HepG2 (cell line): ENCODE data around the gene SMIM29. TPM values are rescaled to one million over a fixed set of nuclear protein-coding genes. Genes with fewer than 3 reads are reported as not detected.

ENCODE experiments used
- CAMTA2 ChIP-seq: sonication (generic); formaldehyde crosslinking; IDR thresholded peaks from 2 replicates; pipeline ENCODE4 v1.4.0; 2020; ENCODE audit warnings: mild to moderate bottlenecking, missing genetic modification reagents, borderline replicate concordance
- CBFB ChIP-seq: sonication (generic); formaldehyde crosslinking; IDR thresholded peaks from 2 replicates; pipeline ENCODE4 v1.4.0; 2020; ENCODE audit warnings: missing genetic modification reagents
- CC2D1A ChIP-seq: sonication (generic); formaldehyde crosslinking; IDR thresholded peaks from 2 replicates; pipeline ENCODE4 v1.8.1; 2023; ENCODE audit warnings: mild to moderate bottlenecking, missing genetic modification reagents
- FOSL1 ChIP-seq: sonication (generic); formaldehyde crosslinking; IDR thresholded peaks from 2 replicates; pipeline ENCODE4 v1.9.0; 2021; ENCODE audit warnings: missing genetic modification reagents, borderline replicate concordance
- GMEB2 ChIP-seq: IDR thresholded peaks from 2 replicates; pipeline ENCODE4 v1.6.1; 2016; ENCODE audit warnings: missing biosample characterization, missing genetic modification reagents, low read depth
- GTF3A ChIP-seq: sonication (generic); formaldehyde crosslinking; conservative IDR thresholded peaks from 2 replicates; pipeline ENCODE4 v1.4.0; 2020; ENCODE audit warnings: mild to moderate bottlenecking, missing genetic modification reagents
- HOXD1 ChIP-seq: sonication (generic); formaldehyde crosslinking; IDR thresholded peaks from 2 replicates; pipeline ENCODE4 v1.5.0; 2020; ENCODE audit warnings: missing genetic modification reagents
- KAT2B ChIP-seq: fragments of 150-350 bp; IDR thresholded peaks from 2 replicates; pipeline ENCODE4 v1.6.1; 2014; ENCODE audit warnings: low read depth, low read length, borderline replicate concordance
- KDM4B ChIP-seq: sonication (generic); formaldehyde crosslinking; IDR thresholded peaks from 2 replicates; pipeline ENCODE4 v1.4.0; 2020; ENCODE audit warnings: missing genetic modification reagents
- MTA3 ChIP-seq: sonication (generic); formaldehyde crosslinking; IDR thresholded peaks from 2 replicates; pipeline ENCODE4 v1.4.0; 2020; ENCODE audit warnings: missing genetic modification reagents
- NBN ChIP-seq: fragments of 450-650 bp; conservative IDR thresholded peaks from 2 replicates; pipeline ENCODE4 v1.6.1; 2017
- NR1H2 ChIP-seq: sonication (generic); formaldehyde crosslinking; IDR thresholded peaks from 2 replicates; pipeline ENCODE4 v1.8.1; 2022; ENCODE audit warnings: low read depth, missing genetic modification reagents, borderline replicate concordance
- POLR2A ChIP-seq, 2 experiments: IDR thresholded peaks; 2 replicates each; pipeline ENCODE4 v1.6.1; 2011; ENCODE audit warnings: low read depth in 2 of 2, low read length in 2 of 2, mild to moderate bottlenecking in 1 of 2, moderate library complexity in 1 of 2; ENCODE audit not compliant: insufficient read depth in 1 of 2
- RNF2 ChIP-seq: fragments of 450-650 bp; conservative IDR thresholded peaks from 2 replicates; pipeline ENCODE4 v1.6.1; 2016; ENCODE audit warnings: low read depth
- ZBED4 ChIP-seq: sonication (generic); formaldehyde crosslinking; IDR thresholded peaks from 2 replicates; pipeline ENCODE4 v1.4.0; 2020; ENCODE audit warnings: missing genetic modification reagents, borderline replicate concordance
- ZBTB42 ChIP-seq: sonication (generic); formaldehyde crosslinking; IDR thresholded peaks from 2 replicates; pipeline ENCODE4 v1.5.0; 2020; ENCODE audit warnings: mild to moderate bottlenecking, missing genetic modification reagents
- ZNF230 ChIP-seq: sonication (generic); formaldehyde crosslinking; IDR thresholded peaks from 2 replicates; pipeline ENCODE4 v1.4.0; 2020; ENCODE audit warnings: mild to moderate bottlenecking, missing genetic modification reagents
- ZNF234 ChIP-seq: sonication (generic); formaldehyde crosslinking; conservative IDR thresholded peaks from 2 replicates; pipeline ENCODE4 v1.5.1; 2020; ENCODE audit warnings: mild to moderate bottlenecking, missing genetic modification reagents
- ZNF263 ChIP-seq: sonication (generic); formaldehyde crosslinking; IDR thresholded peaks from 2 replicates; pipeline ENCODE4 v1.4.0; 2020; ENCODE audit warnings: missing genetic modification reagents
- ZNF264 ChIP-seq: sonication (generic); formaldehyde crosslinking; IDR thresholded peaks from 2 replicates; pipeline ENCODE4 v1.4.0; 2020; ENCODE audit warnings: missing genetic modification reagents
- ZNF430 ChIP-seq: sonication (generic); formaldehyde crosslinking; IDR thresholded peaks from 2 replicates; pipeline ENCODE4 v1.9.0; 2021; ENCODE audit warnings: mild to moderate bottlenecking, missing genetic modification reagents
- ZNF558 ChIP-seq: sonication (generic); formaldehyde crosslinking; IDR thresholded peaks from 2 replicates; pipeline ENCODE4 v1.9.0; 2022; ENCODE audit warnings: mild to moderate bottlenecking, missing genetic modification reagents, borderline replicate concordance
- ZNF839 ChIP-seq: sonication (generic); formaldehyde crosslinking; IDR thresholded peaks from 2 replicates; pipeline ENCODE4 v1.4.0; 2020; ENCODE audit warnings: missing genetic modification reagents, mild to moderate bottlenecking, borderline replicate concordance
- polyA plus RNA-seq, 8 experiments: library from polyadenylated mRNA; depleted of rRNA in 3 of 8; stranded (reverse) in 7 of 8; unstranded in 1 of 8; fragments of >200 nt; fragmentation: Illumina TruSeq in 4 of 8; extraction: Trizol in 4 of 8; gene quantifications; 2 replicates each; pipeline versions ENCODE4 v1.2.1 to v1.2.3, GENCODE V29; 2011 to 2016; ENCODE audit warnings: low read depth in 4 of 8, missing spikeins in 1 of 8, mixed read lengths in 1 of 8; ENCODE audit not compliant: insufficient read depth in 1 of 8
- total RNA-seq, 5 experiments: library from RNA; depleted of rRNA; stranded (reverse); fragments of >200 nt; fragmentation: Illumina TruSeq; extraction: Trizol; gene quantifications; 2 replicates each; pipeline ENCODE4 v1.2.3, GENCODE V29; 2016; ENCODE audit warnings: low read depth in 1 of 5
- TF ChIP-seq, protein P1 (sequence below): sonication (generic); formaldehyde crosslinking; IDR thresholded peaks from 2 replicates; pipeline ENCODE4 v1.9.0; 2021; ENCODE audit warnings: missing genetic modification reagents, borderline replicate concordance
- TF ChIP-seq, protein P2 (sequence below): IDR thresholded peaks from 2 replicates; pipeline ENCODE4 v1.6.1; 2016; ENCODE audit warnings: missing genetic modification reagents, missing compliant biosample characterization

Gene SMIM29
- total and polyA plus RNA-seq, 2 of the 13 experiments (the other 11 are each of a cell fraction or from before 2014, with no cell fraction given) = 8.8 to 15.3 TPM

DNA sequence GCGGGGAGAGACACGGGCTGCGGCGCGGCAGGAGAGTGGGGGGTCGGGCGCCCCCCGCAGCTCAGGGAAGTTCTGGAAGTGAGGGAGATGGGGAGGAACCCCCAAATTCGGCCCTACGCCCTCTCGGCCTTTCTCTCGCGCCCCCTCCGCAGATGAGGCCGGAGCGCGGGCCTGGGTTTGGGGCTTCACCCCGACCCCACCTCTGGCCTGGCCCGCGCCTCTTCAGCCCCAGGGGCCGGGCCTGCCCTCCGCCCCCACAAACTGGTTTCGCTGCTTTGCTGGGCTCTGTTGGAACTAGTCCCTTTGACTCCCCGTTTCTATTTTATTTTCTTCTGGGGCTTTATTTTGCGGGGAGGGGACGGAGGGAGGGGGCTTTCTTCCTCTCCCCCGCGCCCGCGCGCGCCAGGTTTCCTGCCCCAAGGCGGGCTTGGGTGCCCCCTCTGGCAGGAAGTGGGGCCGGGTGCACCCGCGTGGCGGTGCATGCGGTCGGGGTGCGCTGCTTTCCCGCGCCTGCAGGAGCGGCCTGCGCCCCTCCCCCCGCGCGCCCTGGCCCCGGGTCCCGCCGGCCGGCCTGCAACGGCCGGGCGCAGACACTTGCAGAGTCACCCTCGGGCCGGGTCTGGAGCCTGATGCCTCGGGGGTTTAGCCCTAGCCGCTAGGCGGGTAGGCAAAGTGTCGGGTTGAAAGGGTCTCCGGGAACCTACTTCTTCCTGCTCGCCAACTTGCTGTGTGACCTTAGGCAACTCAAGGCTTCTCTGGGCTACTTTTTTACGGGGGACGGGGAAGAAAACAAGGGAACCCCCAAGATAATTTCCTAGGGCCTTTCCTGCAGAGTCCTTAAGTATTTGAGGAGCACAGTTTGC is 10.9 kb downstream of the SMIM29 start (continued):
- TF ChIP-seq ZNF263 (CRISPR knock-in tag) = peak; percentile 87
- peak; percentile 100; the same call in 1 of the 2 replicates for TF ChIP-seq ZNF558 (CRISPR knock-in tag)
- peak; percentile 97 for TF ChIP-seq NR1H2 (CRISPR knock-in tag)
- peak; percentile 97 for TF ChIP-seq ZNF230
- peak; percentile 96 for TF ChIP-seq ZNF430 (CRISPR knock-in tag)
- TF ChIP-seq CBFB (CRISPR knock-in tag) = peak; percentile 61; the same call in 1 of the 2 replicates
- no peak for TF ChIP-seq GTF3A
- no peak for TF ChIP-seq ZBTB42
- TF ChIP-seq MTA3 (CRISPR knock-in tag) = no peak
- TF ChIP-seq RNF2 = peak; percentile 97
- no peak for TF ChIP-seq ZNF839
- no peak for TF ChIP-seq CC2D1A (CRISPR knock-in tag)
- no peak for TF ChIP-seq GMEB2 (CRISPR knock-in tag)
- TF ChIP-seq KAT2B = no peak
- 0 out of 4 replicates have a peak, but pooled peaks of 1 of the 2 experiments have one; percentile 13 for TF ChIP-seq POLR2A (IDR thresholded peaks at IDR 0.05; ENCODE audit: insufficient read depth in 1 of 2, low read depth in 2 of 2, low read length in 2 of 2)
- TF ChIP-seq, protein P1, sequence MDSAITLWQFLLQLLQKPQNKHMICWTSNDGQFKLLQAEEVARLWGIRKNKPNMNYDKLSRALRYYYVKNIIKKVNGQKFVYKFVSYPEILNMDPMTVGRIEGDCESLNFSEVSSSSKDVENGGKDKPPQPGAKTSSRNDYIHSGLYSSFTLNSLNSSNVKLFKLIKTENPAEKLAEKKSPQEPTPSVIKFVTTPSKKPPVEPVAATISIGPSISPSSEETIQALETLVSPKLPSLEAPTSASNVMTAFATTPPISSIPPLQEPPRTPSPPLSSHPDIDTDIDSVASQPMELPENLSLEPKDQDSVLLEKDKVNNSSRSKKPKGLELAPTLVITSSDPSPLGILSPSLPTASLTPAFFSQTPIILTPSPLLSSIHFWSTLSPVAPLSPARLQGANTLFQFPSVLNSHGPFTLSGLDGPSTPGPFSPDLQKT (CRISPR knock-in tag) = peak; percentile 85; the same call in 1 of the 2 replicates
- no peak for TF ChIP-seq NBN
- peak; percentile 94 for TF ChIP-seq CAMTA2 (CRISPR knock-in tag)
- peak; percentile 95 for TF ChIP-seq ZNF234 (CRISPR knock-in tag)
- peak; percentile 83 for TF ChIP-seq HOXD1
- TF ChIP-seq KDM4B (CRISPR knock-in tag) = no peak
- TF ChIP-seq ZBED4 (CRISPR knock-in tag) = no peak
- TF ChIP-seq ZNF264 (CRISPR knock-in tag) = peak; percentile 89; the same call in 1 of the 2 replicates
- TF ChIP-seq, protein P2, sequence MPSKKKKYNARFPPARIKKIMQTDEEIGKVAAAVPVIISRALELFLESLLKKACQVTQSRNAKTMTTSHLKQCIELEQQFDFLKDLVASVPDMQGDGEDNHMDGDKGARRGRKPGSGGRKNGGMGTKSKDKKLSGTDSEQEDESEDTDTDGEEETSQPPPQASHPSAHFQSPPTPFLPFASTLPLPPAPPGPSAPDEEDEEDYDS (CRISPR knock-in tag) = no peak
- no peak for TF ChIP-seq FOSL1
